Endothelial cell of umbilical vein (primary cell): ENCODE measurements around the gene TNFAIP6. TPM values are rescaled to one million over a fixed set of nuclear protein-coding genes. Genes with fewer than 3 reads are reported as not detected.

ENCODE experiments used
- BruUV-seq: library from RNA; stranded (reverse); fragments of 400-500 nt; replicated peaks from 2 replicates; lab custom pipeline; 2021; lab: Mats Ljungman, UMichigan
- CTCF ChIA-PET: fragments of 300-600, 350-600 bp; sonication (Branson Sonifier 250); formaldehyde crosslinking; loops from one replicate; lab custom pipeline; 2021; ENCODE audit warnings: antibody characterized with exemption, inconsistent platforms; lab: Charles Lee
- POLR2A ChIA-PET: fragments of 300-600, 350-600 bp; sonication (Branson Sonifier 250); formaldehyde crosslinking; loops from one replicate; lab custom pipeline; 2021; ENCODE audit warnings: antibody characterized with exemption, inconsistent platforms; lab: Charles Lee
- DNase-seq: peaks from one replicate; pipeline ENCODE4 v3.0.0-alpha.2; 2011; ENCODE audit warnings: low read depth, low spot score
- FAIRE-seq: peaks from 2 replicates; lab custom pipeline; 2011; peaks lifted over from hg19 to GRCh38; lab: Jason Lieb, UNC
- H2AFZ ChIP-seq: 2 replicates; pipeline ENCODE4 v1.6.0; 2012; ENCODE audit warnings: low read depth, low read length, control low read depth, inconsistent platforms
- H3K27ac ChIP-seq: 2 replicates; pipeline ENCODE4 v1.5.1; 2011; ENCODE audit warnings: low read depth, mild to moderate bottlenecking, control low read depth, low read length, moderate library complexity; ENCODE audit not compliant: insufficient read depth
- H3K27me3 ChIP-seq, 2 experiments: 2 replicates each; pipeline versions ENCODE4 v1.6.0 to v1.6.1; 2011; ENCODE audit warnings: low read length in 2 of 2, mixed read lengths in 1 of 2; ENCODE audit not compliant: control insufficient read depth in 2 of 2, insufficient read depth in 2 of 2
- H3K36me3 ChIP-seq, 2 experiments: 2 replicates in 1 of 2; 3 replicates in 1 of 2; pipeline ENCODE4 v1.5.1; 2011; ENCODE audit warnings: low read length in 2 of 2, mild to moderate bottlenecking in 1 of 2, moderate library complexity in 1 of 2; ENCODE audit not compliant: control insufficient read depth in 2 of 2, insufficient read depth in 2 of 2; ENCODE audit errors: extremely low read depth in 1 of 2
- H3K4me1 ChIP-seq: 3 replicates; pipeline ENCODE4 v1.5.1; 2011; ENCODE audit warnings: mild to moderate bottlenecking, low read length; ENCODE audit not compliant: control insufficient read depth, insufficient read depth; ENCODE audit errors: extremely low read depth
- H3K4me2 ChIP-seq: 2 replicates; pipeline ENCODE4 v1.6.1; 2011; ENCODE audit warnings: low read length, control low read depth, mixed read lengths; ENCODE audit not compliant: insufficient read depth
- H3K4me3 ChIP-seq, 3 experiments: fragments of 200-600 bp in 1 of 3; sonication (generic), shearing (Covaris generic) in 1 of 3; replicated peaks in 1 of 3; 2 replicates each; pipeline ENCODE4 v1.5.1; 2011 to 2016; ENCODE audit warnings: control low read depth in 3 of 3, low read length in 3 of 3, mild to moderate bottlenecking in 2 of 3, inconsistent platforms in 1 of 3, low read depth in 1 of 3, moderate library complexity in 1 of 3; ENCODE audit not compliant: insufficient read depth in 1 of 3
- H3K79me2 ChIP-seq: 2 replicates; pipeline ENCODE4 v1.6.0; 2012; ENCODE audit warnings: low read length, inconsistent platforms; ENCODE audit not compliant: control insufficient read depth, insufficient read depth
- H3K9ac ChIP-seq: replicated peaks from 2 replicates; pipeline ENCODE3; 2011; ENCODE audit warnings: low read length, control low read depth; ENCODE audit not compliant: insufficient read depth; ENCODE audit errors: extremely low read depth
- H3K9me1 ChIP-seq: replicated peaks from 3 replicates; pipeline ENCODE4 v1.6.0; 2011; ENCODE audit warnings: mild to moderate bottlenecking, low read length; ENCODE audit not compliant: control insufficient read depth, insufficient read depth; ENCODE audit errors: extremely low read depth
- H3K9me3 ChIP-seq: replicated peaks from 2 replicates; pipeline ENCODE4 v1.5.1; 2012; ENCODE audit warnings: low read length, inconsistent platforms; ENCODE audit not compliant: control insufficient read depth, insufficient read depth
- H4K20me1 ChIP-seq: replicated peaks from 2 replicates; pipeline ENCODE3; 2011; ENCODE audit warnings: mild to moderate bottlenecking, low read length; ENCODE audit not compliant: control insufficient read depth, insufficient read depth; ENCODE audit errors: extremely low read depth
- CTCF ChIP-seq, 2 donors: IDR thresholded peaks; 1 replicate in 1 of 2; 2 replicates in 1 of 2; pipeline ENCODE4 v1.5.1; 2011; ENCODE audit warnings: low read length in 2 of 2, mild to moderate bottlenecking in 2 of 2, moderate library complexity in 2 of 2, control low read depth in 1 of 2, inconsistent platforms in 1 of 2, low read depth in 1 of 2; ENCODE audit not compliant: insufficient read depth in 1 of 2; ENCODE audit errors: extremely low read depth in 1 of 2
- EZH2 ChIP-seq: IDR thresholded peaks from 2 replicates; pipeline ENCODE4 v1.6.1; 2012; ENCODE audit warnings: borderline replicate concordance, low read depth, mild to moderate bottlenecking, moderate library complexity, low read length, inconsistent platforms; ENCODE audit not compliant: severe bottlenecking
- FOS ChIP-seq: IDR thresholded peaks from 2 replicates; pipeline ENCODE4 v1.6.1; 2011; ENCODE audit warnings: mild to moderate bottlenecking, low read length, moderate library complexity, borderline replicate concordance; ENCODE audit not compliant: insufficient read depth
- GATA2 ChIP-seq: IDR thresholded peaks from 2 replicates; pipeline ENCODE4 v1.7.0; 2011; ENCODE audit warnings: low read depth, mild to moderate bottlenecking, moderate library complexity, mixed read lengths, low read length; ENCODE audit not compliant: insufficient read length, insufficient read depth
- JUN ChIP-seq: IDR thresholded peaks from 2 replicates; pipeline ENCODE4 v1.6.1; 2011; ENCODE audit warnings: borderline replicate concordance, low read depth; ENCODE audit not compliant: insufficient read length, insufficient read depth
- MAX ChIP-seq: IDR thresholded peaks from 2 replicates; pipeline ENCODE4 v1.6.1; 2011; ENCODE audit not compliant: insufficient read depth, insufficient read length
- MYC ChIP-seq: IDR thresholded peaks from one replicate; pipeline ENCODE4 v1.6.1; 2011; ENCODE audit warnings: mild to moderate bottlenecking, low read depth, low read length
- POLR2A ChIP-seq: IDR thresholded peaks from 2 replicates; pipeline ENCODE4 v1.6.1; 2012; ENCODE audit warnings: low read depth, mild to moderate bottlenecking, control low read depth, low read length
- POLR2AphosphoS5 ChIP-seq: IDR thresholded peaks from 2 replicates; pipeline ENCODE4 v1.6.1; 2012; ENCODE audit warnings: low read depth, mild to moderate bottlenecking, control low read depth, low read length, moderate library complexity; ENCODE audit not compliant: insufficient read depth
- dilution Hi-C: fragments of 300-500 bp; cut with MboI; formaldehyde crosslinking; loops from one replicate; pipeline ENCODE4 v1.15.0; 2019; ENCODE audit warnings: low sequenced_read_pairs; ENCODE audit not compliant: extremely low pct_ligation_motif_present
- intact Hi-C: fragments of 100-400 bp; cut with micrococcal nuclease; formaldehyde crosslinking; loops from one replicate; pipeline ENCODE4 v1.10.0; 2022
- polyA plus RNA-seq, 4 experiments: library from polyadenylated mRNA; depleted of rRNA in 3 of 4; stranded (reverse) in 3 of 4; unstranded in 1 of 4; fragments of >200 nt; gene quantifications; 2 replicates each; pipeline versions ENCODE4 v1.2.1 to v1.2.3, GENCODE V29; 2011 to 2012; ENCODE audit warnings: missing spikeins in 1 of 4
- total RNA-seq: library from RNA; stranded (reverse); gene quantifications from 2 replicates; pipeline ENCODE4 v1.2.3, GENCODE V29; 2021

Gene TNFAIP6
- total and polyA plus RNA-seq, 2 donors (not counting 3 experiments of a cell fraction or from before 2014, with no cell fraction given): not detected

- DNase-seq (no peak), FAIRE-seq (no peak)
- Histone ChIP-seq H3K27me3 (no peaks in the 10 kb centered on the region), H3K4me1 (no peaks in the 10 kb centered on the region), H3K9me3 (no peaks in the 10 kb centered on the region), H3K4me3 (no peak overlapping the region), H3K79me2 (no peaks in the 10 kb centered on the region), H3K4me2 (no peak overlapping the region), H2AFZ (no peak overlapping the region), H3K36me3 (no peaks in the 10 kb centered on the region), H3K27ac (no peak overlapping the region), H3K9ac (no peak overlapping the region), H4K20me1 (no peaks in the 10 kb centered on the region), H3K9me1 (no peaks in the 10 kb centered on the region)
- intact Hi-C loops: no loop called here
- TF ChIP-seq JUN (no peak), GATA2 (no peak), CTCF (IDR thresholded peaks at IDR 0.05; ENCODE audit: extremely low read depth in 1 of 2, insufficient read depth in 1 of 2, low read depth in 1 of 2, low read length in 2 of 2) (no peak), POLR2A (no peak)
- dilution Hi-C loops: no loop called here
- ChIA-PET CTCF (no interaction called here), POLR2A (no interaction called here)
- no TSS peak for BruUV-seq
These were observed 23.3 kb downstream of the TNFAIP6 start for GRCh38 chr2:151380580-151381235.

- POLR2A ChIA-PET: no interaction called here
- BruUV-seq: no TSS peak
- DNase-seq: no peak
These were observed 23.9 kb downstream of the TNFAIP6 start for GRCh38 chr2:151381266-151381665.

More at GRCh38 chr2:151381266-151381665, 23.9 kb downstream of the TNFAIP6 start:
- H4K20me1 ChIP-seq: no peaks in the 10 kb centered on the region
- no peak overlapping the region for H3K4me2 ChIP-seq
- FAIRE-seq: no peak
- dilution Hi-C loops: no loop called here
- TF ChIP-seq GATA2 (no peak), MYC (no peak), FOS (no peak), CTCF (IDR thresholded peaks at IDR 0.05; ENCODE audit: extremely low read depth in 1 of 2, insufficient read depth in 1 of 2, low read depth in 1 of 2, low read length in 2 of 2) (no peak), EZH2 (no peak), MAX (no peak), POLR2A (no peak), POLR2AphosphoS5 (no peak), JUN (no peak)
- no peak overlapping the region for H3K27ac ChIP-seq
- no peaks in the 10 kb centered on the region for H3K9me1 ChIP-seq
- CTCF ChIA-PET: no interaction called here
- no peaks in the 10 kb centered on the region for H3K27me3 ChIP-seq
- no peak overlapping the region for H3K4me3 ChIP-seq
- no peaks in the 10 kb centered on the region for H3K36me3 ChIP-seq
- no peaks in the 10 kb centered on the region for H3K79me2 ChIP-seq
- no peaks in the 10 kb centered on the region for H3K9me3 ChIP-seq
- no peak overlapping the region for H2AFZ ChIP-seq
- intact Hi-C loops: no loop called here
- H3K4me1 ChIP-seq: no peaks in the 10 kb centered on the region
- no peak overlapping the region for H3K9ac ChIP-seq
